HepG2 (cell line): ENCODE measurements around the gene C20orf204. TPM values are rescaled to one million over a fixed set of nuclear protein-coding genes. Genes with fewer than 3 reads are reported as not detected.

Experiments used
- HNRNPH1 ChIP-seq: fragments of 200-400 bp; formaldehyde crosslinking; optimal IDR thresholded peaks from 2 replicates; pipeline ENCODE3; 2017; ENCODE audit warnings: mild to moderate bottlenecking, low read depth, low read length
- HNRNPK ChIP-seq: fragments of 200-400 bp; formaldehyde crosslinking; IDR thresholded peaks from 2 replicates; pipeline ENCODE4 v1.6.1; 2018; ENCODE audit warnings: low read length, low read depth, moderate library complexity, mild to moderate bottlenecking; ENCODE audit not compliant: poor library complexity, severe bottlenecking
- JDP2 ChIP-seq: sonication (generic); formaldehyde crosslinking; IDR thresholded peaks from 2 replicates; pipeline ENCODE4 v1.8.1; 2022; ENCODE audit warnings: missing genetic modification reagents, borderline replicate concordance
- NCOA1 ChIP-seq: sonication (generic); formaldehyde crosslinking; IDR thresholded peaks from 2 replicates; pipeline ENCODE4 v1.9.0; 2021; ENCODE audit warnings: missing genetic modification reagents
- NFATC3 ChIP-seq: sonication (generic); formaldehyde crosslinking; IDR thresholded peaks from 2 replicates; pipeline ENCODE4 v1.5.1; 2020; ENCODE audit warnings: mild to moderate bottlenecking, missing genetic modification reagents
- SRF ChIP-seq: IDR thresholded peaks from 2 replicates; pipeline ENCODE4 v1.6.1; 2011; ENCODE audit warnings: mild to moderate bottlenecking, low read depth, low read length, moderate library complexity
- ZNF878 ChIP-seq: sonication (generic); formaldehyde crosslinking; IDR thresholded peaks from 2 replicates; pipeline ENCODE4 v1.8.1; 2023; ENCODE audit warnings: mild to moderate bottlenecking, missing genetic modification reagents, moderate library complexity
- ZSCAN22 ChIP-seq: sonication (generic); formaldehyde crosslinking; IDR thresholded peaks from 2 replicates; pipeline ENCODE4 v1.4.0; 2020; ENCODE audit warnings: mild to moderate bottlenecking, missing genetic modification reagents
- polyA plus RNA-seq, 8 experiments: library from polyadenylated mRNA; depleted of rRNA in 3 of 8; stranded (reverse) in 7 of 8; unstranded in 1 of 8; fragments of >200 nt; fragmentation: Illumina TruSeq in 4 of 8; extraction: Trizol in 4 of 8; gene quantifications; 2 replicates each; pipeline versions ENCODE4 v1.2.1 to v1.2.3, GENCODE V29; 2011 to 2016; ENCODE audit warnings: low read depth in 4 of 8, missing spikeins in 1 of 8, mixed read lengths in 1 of 8; ENCODE audit not compliant: insufficient read depth in 1 of 8
- total RNA-seq, 5 experiments: library from RNA; depleted of rRNA; stranded (reverse); fragments of >200 nt; fragmentation: Illumina TruSeq; extraction: Trizol; gene quantifications; 2 replicates each; pipeline ENCODE4 v1.2.3, GENCODE V29; 2016; ENCODE audit warnings: low read depth in 1 of 5
- TF ChIP-seq, protein P1 (sequence below): sonication (generic); formaldehyde crosslinking; IDR thresholded peaks from 2 replicates; pipeline ENCODE4 v1.4.0; 2020; ENCODE audit warnings: missing genetic modification reagents, low read depth, mild to moderate bottlenecking, borderline replicate concordance
- TF ChIP-seq, protein P2 (sequence below): sonication (generic); formaldehyde crosslinking; IDR thresholded peaks from 2 replicates; pipeline ENCODE4 v1.8.1; 2023; ENCODE audit warnings: mild to moderate bottlenecking, moderate library complexity, missing genetic modification reagents
- TF ChIP-seq, protein P3 (sequence below): IDR thresholded peaks from 2 replicates; pipeline ENCODE4 v1.6.1; 2016; ENCODE audit warnings: missing compliant biosample characterization, missing genetic modification reagents, borderline replicate concordance
- TF ChIP-seq, protein P4 (sequence below): sonication (generic); formaldehyde crosslinking; IDR thresholded peaks from 2 replicates; pipeline ENCODE4 v1.4.0; 2020; ENCODE audit warnings: mild to moderate bottlenecking, missing genetic modification reagents
- TF ChIP-seq, protein P5 (sequence below): sonication (generic); formaldehyde crosslinking; IDR thresholded peaks from 2 replicates; pipeline ENCODE4 v1.8.1; 2022; ENCODE audit warnings: low read depth, mild to moderate bottlenecking, missing genetic modification reagents

The C20orf204 gene
- total and polyA plus RNA-seq, 2 of the 13 experiments (the other 11 are each of a cell fraction or from before 2014, with no cell fraction given) = 22.1 to 80.0 TPM

DNA sequence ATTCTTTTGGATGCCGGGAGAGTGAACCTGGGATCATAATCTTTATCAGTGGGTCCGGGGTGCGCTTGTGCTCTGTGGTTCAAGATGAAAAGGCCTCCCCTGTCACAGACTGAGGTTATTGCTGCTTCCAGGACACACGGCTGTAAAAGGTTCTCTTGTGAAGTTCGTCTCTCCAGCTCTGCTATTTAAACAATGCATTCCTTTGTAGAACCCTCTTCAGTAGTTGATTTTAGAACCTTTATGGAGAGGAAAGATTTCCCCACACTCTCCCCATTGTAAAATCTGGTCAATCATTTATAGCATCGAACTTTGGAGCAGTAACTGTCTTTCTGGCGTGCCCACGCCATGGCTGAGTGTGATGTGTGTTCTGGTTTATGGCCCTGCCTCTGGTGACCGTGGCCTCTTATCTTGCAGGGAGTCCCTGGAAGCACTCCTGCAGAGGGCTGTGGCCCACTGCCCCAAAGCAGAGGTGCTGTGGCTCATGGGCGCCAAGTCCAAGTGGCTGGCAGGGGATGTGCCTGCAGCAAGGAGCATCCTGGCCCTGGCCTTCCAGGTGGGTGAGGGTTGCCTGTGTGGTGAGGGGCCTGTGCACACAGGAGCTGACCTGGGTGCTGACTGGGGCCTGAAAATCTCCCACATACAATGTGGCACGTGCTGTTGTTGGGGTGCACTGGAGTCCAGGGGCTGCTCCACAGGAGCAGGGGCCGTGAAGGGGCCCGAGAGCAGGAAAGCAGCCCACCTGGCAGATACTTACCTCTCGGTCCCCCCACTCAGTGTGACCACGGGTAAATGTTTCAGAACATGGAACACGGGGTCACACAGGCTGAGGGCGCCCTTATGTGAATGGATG is 11.6 kb upstream of the C20orf204 start (continued):
- TF ChIP-seq, protein P1, sequence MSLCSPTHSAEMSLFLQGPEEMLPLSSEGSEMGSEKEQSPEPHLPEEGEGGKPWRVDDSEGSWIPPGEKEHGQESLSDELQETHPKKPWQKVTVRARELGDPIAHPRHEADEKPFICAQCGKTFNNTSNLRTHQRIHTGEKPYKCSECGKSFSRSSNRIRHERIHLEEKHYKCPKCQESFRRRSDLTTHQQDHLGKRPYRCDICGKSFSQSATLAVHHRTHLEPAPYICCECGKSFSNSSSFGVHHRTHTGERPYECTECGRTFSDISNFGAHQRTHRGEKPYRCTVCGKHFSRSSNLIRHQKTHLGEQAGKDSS = peak; percentile 87
- TF ChIP-seq, protein P2, sequence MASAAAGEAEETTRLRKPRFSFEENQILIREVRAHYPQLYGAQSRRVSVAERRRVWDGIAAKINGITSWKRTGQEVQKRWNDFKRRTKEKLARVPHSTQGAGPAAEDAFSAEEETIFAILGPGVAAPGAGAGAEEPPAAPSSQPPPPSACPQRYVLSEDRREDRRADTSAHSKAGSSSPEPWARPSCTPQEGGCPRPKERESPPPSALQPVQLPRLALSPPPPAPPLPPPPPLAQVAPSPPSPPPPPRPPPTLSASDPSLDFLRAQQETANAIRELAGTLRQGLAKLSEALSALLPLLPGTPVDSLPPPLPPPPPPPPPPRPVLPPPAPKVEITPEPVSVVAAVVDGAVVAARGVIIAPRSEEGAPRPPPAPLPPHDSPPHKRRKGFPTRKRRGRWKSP (CRISPR knock-in tag) = peak; percentile 76; the same call in 1 of the 2 replicates
- TF ChIP-seq NFATC3 (CRISPR knock-in tag) (0 out of 2 replicates have a peak, but pooled peaks have one; percentile 79), ZNF878 (CRISPR knock-in tag) (no peak), ZSCAN22 (CRISPR knock-in tag) (no peak; the same call in 1 of the 2 replicates), JDP2 (CRISPR knock-in tag) (no peak), SRF (no peak), NCOA1 (CRISPR knock-in tag) (0 out of 2 replicates have a peak, but pooled peaks have one; percentile 40), HNRNPH1 (no peak), HNRNPK (no peak)
- TF ChIP-seq, protein P3, sequence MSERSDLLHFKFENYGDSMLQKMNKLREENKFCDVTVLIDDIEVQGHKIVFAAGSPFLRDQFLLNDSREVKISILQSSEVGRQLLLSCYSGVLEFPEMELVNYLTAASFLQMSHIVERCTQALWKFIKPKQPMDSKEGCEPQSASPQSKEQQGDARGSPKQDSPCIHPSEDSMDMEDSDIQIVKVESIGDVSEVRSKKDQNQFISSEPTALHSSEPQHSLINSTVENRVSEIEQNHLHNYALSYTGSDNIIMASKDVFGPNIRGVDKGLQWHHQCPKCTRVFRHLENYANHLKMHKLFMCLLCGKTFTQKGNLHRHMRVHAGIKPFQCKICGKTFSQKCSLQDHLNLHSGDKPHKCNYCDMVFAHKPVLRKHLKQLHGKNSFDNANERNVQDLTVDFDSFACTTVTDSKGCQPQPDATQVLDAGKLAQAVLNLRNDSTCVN (CRISPR knock-in tag) = peak; percentile 78; the same call in 1 of the 2 replicates
- TF ChIP-seq, protein P4, sequence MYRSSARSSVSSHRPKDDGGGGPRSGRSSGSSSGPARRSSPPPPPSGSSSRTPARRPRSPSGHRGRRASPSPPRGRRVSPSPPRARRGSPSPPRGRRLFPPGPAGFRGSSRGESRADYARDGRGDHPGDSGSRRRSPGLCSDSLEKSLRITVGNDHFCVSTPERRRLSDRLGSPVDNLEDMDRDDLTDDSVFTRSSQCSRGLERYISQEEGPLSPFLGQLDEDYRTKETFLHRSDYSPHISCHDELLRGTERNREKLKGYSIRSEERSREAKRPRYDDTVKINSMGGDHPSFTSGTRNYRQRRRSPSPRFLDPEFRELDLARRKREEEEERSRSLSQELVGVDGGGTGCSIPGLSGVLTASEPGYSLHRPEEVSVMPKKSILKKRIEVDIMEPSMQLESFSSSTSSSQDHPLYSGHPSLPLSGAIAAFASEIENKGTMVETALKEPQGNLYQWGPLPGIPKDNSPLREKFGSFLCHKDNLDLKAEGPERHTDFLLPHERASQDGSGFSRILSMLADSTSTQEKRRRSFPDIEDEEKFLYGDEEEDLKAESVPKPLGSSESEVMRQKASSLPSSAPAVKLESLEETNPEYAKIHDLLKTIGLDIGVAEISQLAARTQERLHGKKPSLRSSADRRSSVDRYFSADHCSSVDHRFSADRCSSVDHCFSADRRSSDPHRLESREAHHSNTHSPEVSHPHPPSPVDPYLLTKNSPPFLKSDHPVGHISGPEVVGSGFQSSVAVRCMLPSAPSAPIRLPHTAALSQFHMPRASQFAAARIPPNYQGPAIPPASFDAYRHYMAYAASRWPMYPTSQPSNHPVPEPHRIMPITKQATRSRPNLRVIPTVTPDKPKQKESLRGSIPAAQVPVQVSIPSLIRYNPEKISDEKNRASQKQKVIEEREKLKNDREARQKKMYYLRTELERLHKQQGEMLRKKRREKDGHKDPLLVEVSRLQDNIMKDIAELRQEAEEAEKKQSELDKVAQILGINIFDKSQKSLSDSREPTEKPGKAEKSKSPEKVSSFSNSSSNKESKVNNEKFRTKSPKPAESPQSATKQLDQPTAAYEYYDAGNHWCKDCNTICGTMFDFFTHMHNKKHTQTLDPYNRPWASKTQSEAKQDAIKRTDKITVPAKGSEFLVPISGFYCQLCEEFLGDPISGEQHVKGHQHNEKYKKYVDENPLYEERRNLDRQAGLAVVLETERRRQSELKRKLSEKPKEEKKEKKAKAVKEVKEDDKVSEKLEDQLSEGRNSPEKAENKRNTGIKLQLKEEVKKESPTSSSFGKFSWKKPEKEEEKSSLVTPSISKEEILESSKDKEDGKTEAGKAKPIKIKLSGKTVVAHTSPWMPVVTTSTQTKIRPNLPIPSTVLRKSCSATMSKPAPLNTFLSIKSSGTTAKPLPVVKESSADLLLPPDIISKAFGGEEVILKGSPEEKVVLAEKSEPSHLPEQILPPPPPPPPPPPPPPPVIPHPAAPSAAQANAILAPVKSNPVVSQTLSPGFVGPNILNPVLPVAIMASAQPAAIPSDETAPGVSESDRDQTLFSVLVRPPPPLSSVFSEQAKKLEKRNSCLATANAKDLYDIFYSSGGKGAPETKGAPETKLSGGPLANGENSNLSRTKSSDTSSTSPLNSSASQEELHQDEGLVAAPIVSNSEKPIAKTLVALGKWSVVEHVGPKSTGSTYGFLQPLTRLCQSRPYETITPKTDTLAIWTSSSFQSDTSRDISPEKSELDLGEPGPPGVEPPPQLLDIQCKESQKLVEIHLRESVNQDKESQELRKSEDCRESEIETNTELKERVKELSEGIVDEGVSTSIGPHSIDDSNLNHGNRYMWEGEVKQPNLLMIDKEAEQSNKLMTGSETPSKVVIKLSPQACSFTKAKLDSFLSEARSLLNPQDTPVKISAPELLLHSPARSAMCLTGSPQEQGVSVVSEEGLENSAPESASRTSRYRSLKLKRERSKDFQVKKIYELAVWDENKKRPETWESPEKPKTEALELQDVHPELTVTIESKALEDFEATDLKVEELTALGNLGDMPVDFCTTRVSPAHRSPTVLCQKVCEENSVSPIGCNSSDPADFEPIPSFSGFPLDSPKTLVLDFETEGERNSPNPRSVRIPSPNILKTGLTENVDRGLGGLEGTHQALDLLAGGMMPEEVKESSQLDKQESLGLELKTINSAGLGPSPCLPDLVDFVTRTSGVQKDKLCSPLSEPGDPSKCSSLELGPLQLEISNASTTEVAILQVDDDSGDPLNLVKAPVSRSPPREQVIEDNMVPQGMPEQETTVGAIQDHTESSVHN = peak; percentile 55; the same call in 1 of the 2 replicates
- TF ChIP-seq, protein P5, sequence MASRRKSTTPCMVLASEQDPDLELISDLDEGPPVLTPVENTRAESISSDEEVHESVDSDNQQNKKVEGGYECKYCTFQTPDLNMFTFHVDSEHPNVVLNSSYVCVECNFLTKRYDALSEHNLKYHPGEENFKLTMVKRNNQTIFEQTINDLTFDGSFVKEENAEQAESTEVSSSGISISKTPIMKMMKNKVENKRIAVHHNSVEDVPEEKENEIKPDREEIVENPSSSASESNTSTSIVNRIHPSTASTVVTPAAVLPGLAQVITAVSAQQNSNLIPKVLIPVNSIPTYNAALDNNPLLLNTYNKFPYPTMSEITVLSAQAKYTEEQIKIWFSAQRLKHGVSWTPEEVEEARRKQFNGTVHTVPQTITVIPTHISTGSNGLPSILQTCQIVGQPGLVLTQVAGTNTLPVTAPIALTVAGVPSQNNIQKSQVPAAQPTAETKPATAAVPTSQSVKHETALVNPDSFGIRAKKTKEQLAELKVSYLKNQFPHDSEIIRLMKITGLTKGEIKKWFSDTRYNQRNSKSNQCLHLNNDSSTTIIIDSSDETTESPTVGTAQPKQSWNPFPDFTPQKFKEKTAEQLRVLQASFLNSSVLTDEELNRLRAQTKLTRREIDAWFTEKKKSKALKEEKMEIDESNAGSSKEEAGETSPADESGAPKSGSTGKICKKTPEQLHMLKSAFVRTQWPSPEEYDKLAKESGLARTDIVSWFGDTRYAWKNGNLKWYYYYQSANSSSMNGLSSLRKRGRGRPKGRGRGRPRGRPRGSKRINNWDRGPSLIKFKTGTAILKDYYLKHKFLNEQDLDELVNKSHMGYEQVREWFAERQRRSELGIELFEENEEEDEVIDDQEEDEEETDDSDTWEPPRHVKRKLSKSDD = peak; percentile 45; the same call in 1 of the 2 replicates
